ENCODE results near the gene MYO7A. TPM values are rescaled to one million over a fixed set of nuclear protein-coding genes. Genes with fewer than 3 reads are reported as not detected.

MYO7A gene
- total RNA-seq (2021) (2.1 to 2.5 TPM (median 2.3 TPM) in 3 replicates), Bru-seq, nascent RNA (percentile 15 among the genes with signal in this experiment)
- long read RNA-seq, experiment 1, partial matches to known transcripts: 3 of 5 reads
- long read RNA-seq, experiment 1, other reads (novel, unspliced or antisense): 2 of 5 reads
- long read RNA-seq, experiment 2, partial matches to known transcripts: 0 of 2 reads
- long read RNA-seq, experiment 2, other reads (novel, unspliced or antisense): 2 of 2 reads
- long read RNA-seq, experiment 3, partial matches to known transcripts: 0 of 1 reads
- long read RNA-seq, experiment 3, other reads (novel, unspliced or antisense): 1 of 1 reads

DNA sequence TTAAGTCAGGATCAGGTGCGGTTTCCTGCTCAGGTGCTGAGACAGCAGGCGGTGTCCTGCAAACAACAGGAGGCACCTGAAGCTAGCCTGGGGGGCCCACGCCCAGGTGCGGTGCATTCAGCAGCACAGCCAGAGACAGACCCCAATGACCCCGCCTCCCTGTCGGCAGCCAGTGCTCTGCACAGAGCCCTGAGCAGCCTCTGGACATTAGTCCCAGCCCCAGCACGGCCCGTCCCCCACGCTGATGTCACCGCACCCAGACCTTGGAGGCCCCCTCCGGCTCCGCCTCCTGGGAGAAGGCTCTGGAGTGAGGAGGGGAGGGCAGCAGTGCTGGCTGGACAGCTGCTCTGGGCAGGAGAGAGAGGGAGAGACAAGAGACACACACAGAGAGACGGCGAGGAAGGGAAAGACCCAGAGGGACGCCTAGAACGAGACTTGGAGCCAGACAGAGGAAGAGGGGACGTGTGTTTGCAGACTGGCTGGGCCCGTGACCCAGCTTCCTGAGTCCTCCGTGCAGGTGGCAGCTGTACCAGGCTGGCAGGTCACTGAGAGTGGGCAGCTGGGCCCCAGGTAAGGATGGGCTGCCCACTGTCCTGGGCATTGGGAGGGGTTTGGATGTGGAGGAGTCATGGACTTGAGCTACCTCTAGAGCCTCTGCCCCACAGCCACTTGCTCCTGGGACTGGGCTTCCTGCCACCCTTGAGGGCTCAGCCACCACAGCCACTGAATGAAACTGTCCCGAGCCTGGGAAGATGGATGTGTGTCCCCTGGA lies at the start of gene MYO7A:
Gene MYO7A, plus strand, starts transcription at position 327 of the 772 bp plus-strand sequence. CDS start 2,389 bp downstream, outside the sequence.
- Mint-ChIP-seq H3K4me3 (peak within 1 kb of the TSS; percentile 62), H3K4me1 (peaks cover 21% of the 10 kb centered on the region), H3K9me3 (no peaks in the 10 kb centered on the region), H3K27me3 (ENCODE audit: low read depth) (no peaks in the 10 kb centered on the region), H3K27ac (no peak within 1 kb of the TSS), H3K36me3 (no peaks in the 10 kb centered on the region)
- TF ChIP-seq JAZF1 (CRISPR knock-in tag; IDR thresholded peaks at IDR 0.05): no peak
- TF ChIP-seq, protein P1, sequence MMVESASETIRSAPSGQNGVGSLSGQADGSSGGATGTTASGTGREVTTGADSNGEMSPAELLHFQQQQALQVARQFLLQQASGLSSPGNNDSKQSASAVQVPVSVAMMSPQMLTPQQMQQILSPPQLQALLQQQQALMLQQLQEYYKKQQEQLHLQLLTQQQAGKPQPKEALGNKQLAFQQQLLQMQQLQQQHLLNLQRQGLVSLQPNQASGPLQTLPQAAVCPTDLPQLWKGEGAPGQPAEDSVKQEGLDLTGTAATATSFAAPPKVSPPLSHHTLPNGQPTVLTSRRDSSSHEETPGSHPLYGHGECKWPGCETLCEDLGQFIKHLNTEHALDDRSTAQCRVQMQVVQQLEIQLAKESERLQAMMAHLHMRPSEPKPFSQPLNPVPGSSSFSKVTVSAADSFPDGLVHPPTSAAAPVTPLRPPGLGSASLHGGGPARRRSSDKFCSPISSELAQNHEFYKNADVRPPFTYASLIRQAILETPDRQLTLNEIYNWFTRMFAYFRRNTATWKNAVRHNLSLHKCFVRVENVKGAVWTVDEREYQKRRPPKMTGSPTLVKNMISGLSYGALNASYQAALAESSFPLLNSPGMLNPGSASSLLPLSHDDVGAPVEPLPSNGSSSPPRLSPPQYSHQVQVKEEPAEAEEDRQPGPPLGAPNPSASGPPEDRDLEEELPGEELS (CRISPR knock-in tag; IDR thresholded peaks at IDR 0.05): 0 out of 2 replicates have a peak, but pooled peaks have one; percentile 42
- TF ChIP-seq GABPB1 (CRISPR knock-in tag; IDR thresholded peaks at IDR 0.05): peak; percentile 67
- no peak for TF ChIP-seq ZNF138 (CRISPR knock-in tag; conservative IDR thresholded peaks at IDR 0.05)
- TF ChIP-seq NR2C2 (CRISPR knock-in tag; IDR thresholded peaks at IDR 0.05): no peak
- no peak for TF ChIP-seq ZNF263 (CRISPR knock-in tag; IDR thresholded peaks at IDR 0.05; ENCODE audit: low read depth)
- TF ChIP-seq ZNF423 (CRISPR knock-in tag; IDR thresholded peaks at IDR 0.05): peak; percentile 65; the same call in 1 of the 2 replicates
- TF ChIP-seq TP53 (CRISPR knock-in tag; IDR thresholded peaks at IDR 0.05): no peak
- ChIA-PET CTCF (interaction anchor here (0.8 to 6.7 kb wide), 33 partner anchors 9 to 491 kb away, joined by 3 to 147 read pairs (median 6); partner anchors contain the start of gene AQP11), POLR2A (interaction anchor here (1.2 kb wide), 1 partner anchor 59 kb away, joined by 6 read pairs; no protein-coding TSS in a partner anchor)
- ATAC-seq (peak; percentile 40), DNase-seq (ENCODE audit: low spot score) (peak; percentile 47)

DNA sequence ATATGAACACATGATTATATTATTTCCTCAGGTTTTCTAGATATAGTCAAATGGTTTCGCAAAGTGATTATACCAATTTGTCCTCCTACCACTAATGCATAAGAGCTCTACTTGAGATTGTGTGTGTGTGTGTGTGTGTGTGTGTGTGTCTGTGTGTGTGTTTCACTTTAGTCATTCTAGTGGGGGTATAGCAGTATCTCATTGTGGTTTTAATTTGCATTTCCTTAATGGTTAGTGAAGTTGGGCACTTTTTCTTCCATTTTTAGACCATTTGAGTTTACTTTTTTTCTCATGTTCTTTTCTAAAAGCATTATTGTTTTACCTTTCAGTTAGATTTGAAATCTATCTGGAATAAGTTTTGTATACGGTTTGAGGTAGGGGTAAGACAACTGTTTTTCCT lies 48.4 kb upstream of the MYO7A start:
- ATAC-seq: no peak
- Mint-ChIP-seq H3K9me3 (peaks cover 22% of the 10 kb centered on the region), H3K27ac (no peak overlapping the region), H3K4me1 (peaks cover 6% of the 10 kb centered on the region; the same call in 1 of the 2 replicates), H3K36me3 (no peaks in the 10 kb centered on the region; the same call in 1 of the 2 replicates), H3K27me3 (ENCODE audit: low read depth) (no peaks in the 10 kb centered on the region), H3K4me3 (no peak overlapping the region)
- DNase-seq (ENCODE audit: low spot score): no peak
- CTCF ChIA-PET: interaction anchor here (1.9 kb wide), 1 partner anchor 12 kb away, joined by 15 read pairs; no protein-coding TSS in a partner anchor
- POLR2A ChIA-PET: no interaction called here
- TF ChIP-seq NR3C1 (CRISPR knock-in tag; conservative IDR thresholded peaks at IDR 0.05; ENCODE audit: low read depth) (no peak), ZNF317 (CRISPR knock-in tag; IDR thresholded peaks at IDR 0.05; ENCODE audit: borderline replicate concordance, low read depth) (no peak), TCF7 (CRISPR knock-in tag; IDR thresholded peaks at IDR 0.05; ENCODE audit: low read depth) (no peak), ESRRA (CRISPR knock-in tag; IDR thresholded peaks at IDR 0.05; ENCODE audit: borderline replicate concordance) (no peak)

DNA sequence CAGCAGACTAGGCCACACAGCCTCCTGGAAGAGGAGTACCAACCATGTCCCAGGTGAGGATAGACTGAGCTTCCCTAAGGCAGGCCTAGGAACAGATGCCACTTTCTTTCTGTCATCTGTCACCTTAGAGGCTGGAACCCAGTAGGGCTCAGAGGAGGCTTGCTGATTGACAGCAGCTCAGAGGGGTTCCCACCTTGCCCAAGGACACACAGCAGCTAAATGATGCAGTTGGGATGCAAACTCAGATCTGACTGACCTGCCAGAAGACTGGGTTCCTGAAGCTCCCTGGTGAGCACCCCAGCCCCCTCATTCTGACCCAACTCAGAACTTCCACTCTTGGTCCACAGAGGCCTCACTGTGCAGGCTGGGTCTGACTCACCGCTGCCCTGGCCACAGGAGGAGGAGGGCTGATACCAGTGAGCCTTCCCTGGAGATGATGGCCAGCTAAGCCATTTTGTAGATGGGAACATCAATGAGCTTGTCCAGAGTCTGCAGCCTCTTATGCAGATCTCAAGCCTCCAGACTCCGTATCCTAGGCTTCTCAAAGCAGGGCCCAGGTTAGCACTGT lies 47.3 kb upstream of the MYO7A start:
- Mint-ChIP-seq H3K27me3 (ENCODE audit: low read depth) (no peaks in the 10 kb centered on the region), H3K27ac (no peak overlapping the region), H3K9me3 (peaks cover 22% of the 10 kb centered on the region), H3K36me3 (no peaks in the 10 kb centered on the region; the same call in 1 of the 2 replicates), H3K4me3 (no peak overlapping the region), H3K4me1 (peaks cover 6% of the 10 kb centered on the region; the same call in 1 of the 2 replicates)
- POLR2A ChIA-PET: no interaction called here
- TF ChIP-seq, protein P2, sequence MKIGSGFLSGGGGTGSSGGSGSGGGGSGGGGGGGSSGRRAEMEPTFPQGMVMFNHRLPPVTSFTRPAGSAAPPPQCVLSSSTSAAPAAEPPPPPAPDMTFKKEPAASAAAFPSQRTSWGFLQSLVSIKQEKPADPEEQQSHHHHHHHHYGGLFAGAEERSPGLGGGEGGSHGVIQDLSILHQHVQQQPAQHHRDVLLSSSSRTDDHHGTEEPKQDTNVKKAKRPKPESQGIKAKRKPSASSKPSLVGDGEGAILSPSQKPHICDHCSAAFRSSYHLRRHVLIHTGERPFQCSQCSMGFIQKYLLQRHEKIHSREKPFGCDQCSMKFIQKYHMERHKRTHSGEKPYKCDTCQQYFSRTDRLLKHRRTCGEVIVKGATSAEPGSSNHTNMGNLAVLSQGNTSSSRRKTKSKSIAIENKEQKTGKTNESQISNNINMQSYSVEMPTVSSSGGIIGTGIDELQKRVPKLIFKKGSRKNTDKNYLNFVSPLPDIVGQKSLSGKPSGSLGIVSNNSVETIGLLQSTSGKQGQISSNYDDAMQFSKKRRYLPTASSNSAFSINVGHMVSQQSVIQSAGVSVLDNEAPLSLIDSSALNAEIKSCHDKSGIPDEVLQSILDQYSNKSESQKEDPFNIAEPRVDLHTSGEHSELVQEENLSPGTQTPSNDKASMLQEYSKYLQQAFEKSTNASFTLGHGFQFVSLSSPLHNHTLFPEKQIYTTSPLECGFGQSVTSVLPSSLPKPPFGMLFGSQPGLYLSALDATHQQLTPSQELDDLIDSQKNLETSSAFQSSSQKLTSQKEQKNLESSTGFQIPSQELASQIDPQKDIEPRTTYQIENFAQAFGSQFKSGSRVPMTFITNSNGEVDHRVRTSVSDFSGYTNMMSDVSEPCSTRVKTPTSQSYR (CRISPR knock-in tag; IDR thresholded peaks at IDR 0.05): no peak
- no peak for TF ChIP-seq ZNF121 (CRISPR knock-in tag; IDR thresholded peaks at IDR 0.05)
- no peak for ATAC-seq
- no peak for DNase-seq (ENCODE audit: low spot score)
- CTCF ChIA-PET: interaction anchor here (1.0 to 1.9 kb wide), 3 partner anchors 10 to 108 kb away, joined by 3 to 15 read pairs (median 4); no protein-coding TSS in a partner anchor
